DND-41 (cell line): ENCODE results near the gene TPGS2.

Source experiments
- ATAC-seq: fragments of 200-7000 bp; cut with Tn5 transposase; 3 replicates; pipeline ENCODE4 v1.9.1; 2021; ENCODE audit warnings: low read depth; ENCODE audit not compliant: insufficient read depth
- DNase-seq: peaks from one replicate; pipeline ENCODE4 v3.0.0-alpha.2; 2020
- H2AFZ ChIP-seq: 2 replicates; pipeline ENCODE4 v1.6.0; 2012; ENCODE audit warnings: low read depth, low read length
- H3K27ac ChIP-seq: 2 replicates; pipeline ENCODE4 v1.5.1; 2012; ENCODE audit warnings: low read length, inconsistent platforms
- H3K27me3 ChIP-seq: fragments of 200-600 bp; sonication (generic); 2 replicates; pipeline ENCODE4 v1.6.0; 2012; ENCODE audit warnings: low read length, mild to moderate bottlenecking, inconsistent platforms; ENCODE audit not compliant: insufficient read depth, poor library complexity
- H3K36me3 ChIP-seq: 2 replicates; pipeline ENCODE4 v1.5.1; 2012; ENCODE audit warnings: low read length, inconsistent platforms; ENCODE audit not compliant: insufficient read depth
- H3K4me1 ChIP-seq: 2 replicates; pipeline ENCODE4 v1.5.1; 2012; ENCODE audit warnings: mild to moderate bottlenecking, low read length; ENCODE audit not compliant: insufficient read depth
- H3K4me2 ChIP-seq: 2 replicates; pipeline ENCODE4 v1.6.0; 2012; ENCODE audit warnings: mild to moderate bottlenecking, moderate library complexity, low read length, inconsistent platforms; ENCODE audit not compliant: insufficient read depth
- H3K4me3 ChIP-seq, 2 experiments: fragments of 200-600 bp in 1 of 2; shearing (Covaris generic) in 1 of 2; 2 replicates each; pipeline ENCODE4 v1.5.1; 2012 to 2016; ENCODE audit warnings: inconsistent platforms in 2 of 2, low read length in 2 of 2, mild to moderate bottlenecking in 2 of 2, low read depth in 1 of 2, moderate library complexity in 1 of 2
- H3K79me2 ChIP-seq: 2 replicates; pipeline ENCODE4 v1.6.0; 2012; ENCODE audit warnings: low read length, inconsistent platforms; ENCODE audit not compliant: insufficient read depth
- H3K9ac ChIP-seq: 2 replicates; pipeline ENCODE4 v1.6.0; 2012; ENCODE audit warnings: low read depth, mild to moderate bottlenecking, inconsistent platforms, low read length, moderate library complexity
- H3K9me3 ChIP-seq: 2 replicates; pipeline ENCODE4 v1.5.1; 2012; ENCODE audit warnings: low read length, moderate library complexity, mild to moderate bottlenecking, inconsistent platforms; ENCODE audit not compliant: insufficient read depth, severe bottlenecking
- H4K20me1 ChIP-seq: 2 replicates; pipeline ENCODE4 v1.6.0; 2012; ENCODE audit warnings: low read length; ENCODE audit not compliant: insufficient read depth
- EZH2 ChIP-seq: IDR thresholded peaks from 3 replicates; pipeline ENCODE4 v1.6.1; 2012; ENCODE audit warnings: borderline replicate concordance, low read depth, mild to moderate bottlenecking, moderate library complexity, low read length, inconsistent platforms; ENCODE audit not compliant: severe bottlenecking
- TF ChIP-seq, protein P1 (sequence below): IDR thresholded peaks from 2 replicates; pipeline ENCODE4 v1.5.1; 2012; ENCODE audit warnings: borderline replicate concordance, low read length, moderate library complexity, mild to moderate bottlenecking; ENCODE audit not compliant: poor library complexity, severe bottlenecking; ENCODE audit errors: extremely low read depth

Gene TPGS2

GRCh38 chr18:36843784-36844183 lies 15.0 kb upstream of the TPGS2 start:
- Histone ChIP-seq H3K79me2 (no peaks in the 10 kb centered on the region), H3K9ac (no peak overlapping the region), H2AFZ (no peak overlapping the region), H3K36me3 (peaks cover 12% of the 10 kb centered on the region; the same call in 1 of the 2 replicates), H3K27me3 (no peaks in the 10 kb centered on the region), H4K20me1 (no peaks in the 10 kb centered on the region), H3K4me1 (peaks cover 7% of the 10 kb centered on the region), H3K27ac (no peak overlapping the region), H3K4me3 (no peak overlapping the region), H3K4me2 (no peak overlapping the region), H3K9me3 (no peaks in the 10 kb centered on the region)
- TF ChIP-seq, protein P1, sequence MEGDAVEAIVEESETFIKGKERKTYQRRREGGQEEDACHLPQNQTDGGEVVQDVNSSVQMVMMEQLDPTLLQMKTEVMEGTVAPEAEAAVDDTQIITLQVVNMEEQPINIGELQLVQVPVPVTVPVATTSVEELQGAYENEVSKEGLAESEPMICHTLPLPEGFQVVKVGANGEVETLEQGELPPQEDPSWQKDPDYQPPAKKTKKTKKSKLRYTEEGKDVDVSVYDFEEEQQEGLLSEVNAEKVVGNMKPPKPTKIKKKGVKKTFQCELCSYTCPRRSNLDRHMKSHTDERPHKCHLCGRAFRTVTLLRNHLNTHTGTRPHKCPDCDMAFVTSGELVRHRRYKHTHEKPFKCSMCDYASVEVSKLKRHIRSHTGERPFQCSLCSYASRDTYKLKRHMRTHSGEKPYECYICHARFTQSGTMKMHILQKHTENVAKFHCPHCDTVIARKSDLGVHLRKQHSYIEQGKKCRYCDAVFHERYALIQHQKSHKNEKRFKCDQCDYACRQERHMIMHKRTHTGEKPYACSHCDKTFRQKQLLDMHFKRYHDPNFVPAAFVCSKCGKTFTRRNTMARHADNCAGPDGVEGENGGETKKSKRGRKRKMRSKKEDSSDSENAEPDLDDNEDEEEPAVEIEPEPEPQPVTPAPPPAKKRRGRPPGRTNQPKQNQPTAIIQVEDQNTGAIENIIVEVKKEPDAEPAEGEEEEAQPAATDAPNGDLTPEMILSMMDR, result no peak
- TF ChIP-seq EZH2, result no peak
- no peak for ATAC-seq
- DNase-seq, result no peak

GRCh38 chr18:36843199-36843598 lies 14.4 kb upstream of the TPGS2 start:
- DNase-seq (no peak), ATAC-seq (no peak)
- H4K20me1 ChIP-seq, result no peaks in the 10 kb centered on the region
- H3K27ac ChIP-seq, result no peak overlapping the region
- H2AFZ ChIP-seq, result no peak overlapping the region
- TF ChIP-seq, protein P1, result no peak
- TF ChIP-seq EZH2, result no peak
- H3K4me3 ChIP-seq, result no peak overlapping the region
- H3K79me2 ChIP-seq, result no peaks in the 10 kb centered on the region
- H3K4me2 ChIP-seq, result no peak overlapping the region
- H3K27me3 ChIP-seq, result no peaks in the 10 kb centered on the region
- H3K4me1 ChIP-seq, result peaks cover 7% of the 10 kb centered on the region
- H3K9me3 ChIP-seq, result no peaks in the 10 kb centered on the region
- peaks cover 12% of the 10 kb centered on the region; the same call in 1 of the 2 replicates for H3K36me3 ChIP-seq
- H3K9ac ChIP-seq, result no peak overlapping the region

DNA sequence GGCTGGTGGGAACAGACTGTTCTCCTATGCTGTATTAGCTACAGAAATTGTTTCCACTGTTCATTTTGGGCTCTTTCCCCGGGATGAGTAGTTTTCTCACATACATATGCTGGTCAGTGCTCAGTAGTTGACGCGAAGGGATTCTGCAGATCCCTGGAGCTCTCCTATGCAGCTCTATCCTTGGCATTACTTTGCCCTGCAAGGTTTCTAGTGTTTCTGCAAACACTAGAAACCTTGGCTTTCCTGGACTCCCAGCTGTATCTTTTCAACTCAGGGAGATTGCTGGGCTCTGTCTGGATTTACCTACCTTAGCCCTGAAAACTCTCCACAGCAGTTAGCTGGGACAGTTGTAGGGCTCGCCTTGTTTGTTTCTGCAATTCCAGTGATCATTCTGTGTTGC lies 11.0 kb upstream of the TPGS2 start:
- Histone ChIP-seq H2AFZ (no peak overlapping the region), H3K36me3 (peaks cover 37% of the 10 kb centered on the region; the same call in 1 of the 2 replicates), H3K4me3 (no peak overlapping the region), H4K20me1 (no peaks in the 10 kb centered on the region), H3K4me1 (peaks cover 7% of the 10 kb centered on the region), H3K27me3 (no peaks in the 10 kb centered on the region), H3K4me2 (no peak overlapping the region), H3K27ac (no peak overlapping the region), H3K9me3 (no peaks in the 10 kb centered on the region), H3K9ac (no peak overlapping the region), H3K79me2 (no peaks in the 10 kb centered on the region)
- no peak for ATAC-seq
- TF ChIP-seq EZH2, result no peak
- TF ChIP-seq, protein P1, result no peak
- no peak for DNase-seq

- H3K27ac ChIP-seq, result no peak overlapping the region
- no peaks in the 10 kb centered on the region for H3K27me3 ChIP-seq
- DNase-seq (no peak), ATAC-seq (no peak)
- H3K4me2 ChIP-seq, result no peak overlapping the region
- H3K9ac ChIP-seq, result no peak overlapping the region
- peaks cover 8% of the 10 kb centered on the region for H3K4me1 ChIP-seq
- peaks cover 7% of the 10 kb centered on the region for H3K79me2 ChIP-seq
- H3K4me3 ChIP-seq, result no peak overlapping the region
- TF ChIP-seq, protein P1, result no peak
- TF ChIP-seq EZH2, result no peak
- no peaks in the 10 kb centered on the region for H3K9me3 ChIP-seq
- no peak overlapping the region for H2AFZ ChIP-seq
- no peaks in the 10 kb centered on the region for H4K20me1 ChIP-seq
- H3K36me3 ChIP-seq, result peaks cover 37% of the 10 kb centered on the region; the same call in 1 of the 2 replicates
Observed at GRCh38 chr18:36835927-36836326, 7.1 kb upstream of the TPGS2 start.
